HEK293 (cell line): ENCODE results near the gene ALB.

Experiments
- KLF9 ChIP-seq: fragments of 450-650 bp; formaldehyde crosslinking; IDR thresholded peaks from 2 replicates; pipeline ENCODE4 v1.5.1; 2016; ENCODE audit warnings: missing biosample characterization, missing genetic modification characterization, low read depth
- YY1 ChIP-seq: fragments of 450-650 bp; formaldehyde crosslinking; IDR thresholded peaks from 2 replicates; pipeline ENCODE4 v1.5.1; 2018; ENCODE audit warnings: missing biosample characterization, missing genetic modification characterization
- ZNF112 ChIP-seq: fragments of 450-650 bp; formaldehyde crosslinking; IDR thresholded peaks from 2 replicates; pipeline ENCODE4 v1.5.0; 2017; ENCODE audit warnings: missing biosample characterization, missing genetic modification characterization
- ZNF138 ChIP-seq: fragments of 450-650 bp; formaldehyde crosslinking; IDR thresholded peaks from 2 replicates; pipeline ENCODE4 v1.5.1; 2016; ENCODE audit warnings: missing biosample characterization, missing genetic modification characterization, borderline replicate concordance
- ZNF416 ChIP-seq: fragments of 450-650 bp; formaldehyde crosslinking; IDR thresholded peaks from 2 replicates; pipeline ENCODE4 v1.5.1; 2016; ENCODE audit warnings: missing biosample characterization, missing genetic modification characterization
- ZNF660 ChIP-seq: fragments of 450-650 bp; IDR thresholded peaks from 2 replicates; pipeline ENCODE4 v1.5.1; 2018; ENCODE audit warnings: missing biosample characterization, mild to moderate bottlenecking, missing genetic modification characterization
- ZNF843 ChIP-seq: fragments of 450-650 bp; formaldehyde crosslinking; IDR thresholded peaks from 2 replicates; pipeline ENCODE4 v1.5.1; 2016; ENCODE audit warnings: missing biosample characterization, missing genetic modification characterization
- TF ChIP-seq, protein P1 (sequence below): fragments of 450-650 bp; formaldehyde crosslinking; IDR thresholded peaks from 2 replicates; pipeline ENCODE4 v1.5.1; 2016; ENCODE audit warnings: missing biosample characterization, missing genetic modification characterization
- TF ChIP-seq, protein P2 (sequence below): fragments of 450-650 bp; formaldehyde crosslinking; conservative IDR thresholded peaks from 2 replicates; pipeline ENCODE4 v1.5.1; 2016; ENCODE audit warnings: low read depth, missing biosample characterization, missing genetic modification characterization
- TF ChIP-seq, protein P3 (sequence below): fragments of 450-650 bp; formaldehyde crosslinking; IDR thresholded peaks from 2 replicates; pipeline ENCODE4 v1.5.1; 2016; ENCODE audit warnings: missing biosample characterization, missing genetic modification characterization, low read depth

DNA sequence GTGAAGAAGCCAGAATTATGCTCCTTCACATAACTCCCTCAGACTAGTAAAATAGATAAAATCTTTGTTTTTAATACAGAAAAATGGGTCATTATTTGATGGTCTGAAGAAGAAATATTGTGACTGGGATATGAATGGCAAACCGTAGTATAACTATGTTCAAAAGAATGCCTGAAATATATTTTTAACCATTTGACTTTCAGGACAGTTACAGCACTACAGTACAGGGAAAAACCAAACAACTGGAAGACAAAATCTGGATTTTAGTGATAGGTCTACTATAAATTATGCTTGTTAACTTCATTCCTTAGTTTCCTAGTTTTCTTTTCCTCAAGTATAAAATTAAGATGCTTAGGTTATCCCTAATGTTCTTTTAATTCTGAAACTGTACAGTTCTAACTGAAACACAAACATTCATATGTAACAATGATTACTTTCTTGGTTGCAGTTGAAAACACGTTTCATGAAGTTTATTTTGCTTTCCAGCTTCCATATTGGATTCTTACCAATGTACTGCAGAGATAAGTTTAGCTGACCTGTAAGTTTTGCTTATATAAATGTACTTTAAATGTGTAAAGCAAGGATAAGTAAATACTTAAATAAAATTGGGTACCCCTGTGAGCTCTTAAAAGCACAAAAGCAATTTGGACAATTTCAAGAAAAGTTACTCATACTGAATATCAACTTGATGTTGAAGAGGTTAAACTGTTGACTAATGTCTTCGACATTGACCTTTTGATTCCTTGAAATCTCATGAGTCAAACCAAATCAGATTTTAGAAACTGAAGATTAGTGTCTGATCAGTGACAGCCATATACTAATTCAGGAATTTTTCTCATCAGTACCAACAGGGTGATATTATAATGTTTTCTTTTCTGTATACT lies 32.8 kb downstream of the ALB start:
- TF ChIP-seq ZNF843 (tag by site-specific recombination) (no peak), ZNF138 (tag by site-specific recombination) (no peak), ZNF112 (tag by site-specific recombination) (no peak), KLF9 (tag by site-specific recombination) (no peak), ZNF660 (no peak), ZNF416 (no peak), YY1 (no peak)
- TF ChIP-seq, protein P1, sequence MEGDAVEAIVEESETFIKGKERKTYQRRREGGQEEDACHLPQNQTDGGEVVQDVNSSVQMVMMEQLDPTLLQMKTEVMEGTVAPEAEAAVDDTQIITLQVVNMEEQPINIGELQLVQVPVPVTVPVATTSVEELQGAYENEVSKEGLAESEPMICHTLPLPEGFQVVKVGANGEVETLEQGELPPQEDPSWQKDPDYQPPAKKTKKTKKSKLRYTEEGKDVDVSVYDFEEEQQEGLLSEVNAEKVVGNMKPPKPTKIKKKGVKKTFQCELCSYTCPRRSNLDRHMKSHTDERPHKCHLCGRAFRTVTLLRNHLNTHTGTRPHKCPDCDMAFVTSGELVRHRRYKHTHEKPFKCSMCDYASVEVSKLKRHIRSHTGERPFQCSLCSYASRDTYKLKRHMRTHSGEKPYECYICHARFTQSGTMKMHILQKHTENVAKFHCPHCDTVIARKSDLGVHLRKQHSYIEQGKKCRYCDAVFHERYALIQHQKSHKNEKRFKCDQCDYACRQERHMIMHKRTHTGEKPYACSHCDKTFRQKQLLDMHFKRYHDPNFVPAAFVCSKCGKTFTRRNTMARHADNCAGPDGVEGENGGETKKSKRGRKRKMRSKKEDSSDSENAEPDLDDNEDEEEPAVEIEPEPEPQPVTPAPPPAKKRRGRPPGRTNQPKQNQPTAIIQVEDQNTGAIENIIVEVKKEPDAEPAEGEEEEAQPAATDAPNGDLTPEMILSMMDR, result no peak
- TF ChIP-seq, protein P2, sequence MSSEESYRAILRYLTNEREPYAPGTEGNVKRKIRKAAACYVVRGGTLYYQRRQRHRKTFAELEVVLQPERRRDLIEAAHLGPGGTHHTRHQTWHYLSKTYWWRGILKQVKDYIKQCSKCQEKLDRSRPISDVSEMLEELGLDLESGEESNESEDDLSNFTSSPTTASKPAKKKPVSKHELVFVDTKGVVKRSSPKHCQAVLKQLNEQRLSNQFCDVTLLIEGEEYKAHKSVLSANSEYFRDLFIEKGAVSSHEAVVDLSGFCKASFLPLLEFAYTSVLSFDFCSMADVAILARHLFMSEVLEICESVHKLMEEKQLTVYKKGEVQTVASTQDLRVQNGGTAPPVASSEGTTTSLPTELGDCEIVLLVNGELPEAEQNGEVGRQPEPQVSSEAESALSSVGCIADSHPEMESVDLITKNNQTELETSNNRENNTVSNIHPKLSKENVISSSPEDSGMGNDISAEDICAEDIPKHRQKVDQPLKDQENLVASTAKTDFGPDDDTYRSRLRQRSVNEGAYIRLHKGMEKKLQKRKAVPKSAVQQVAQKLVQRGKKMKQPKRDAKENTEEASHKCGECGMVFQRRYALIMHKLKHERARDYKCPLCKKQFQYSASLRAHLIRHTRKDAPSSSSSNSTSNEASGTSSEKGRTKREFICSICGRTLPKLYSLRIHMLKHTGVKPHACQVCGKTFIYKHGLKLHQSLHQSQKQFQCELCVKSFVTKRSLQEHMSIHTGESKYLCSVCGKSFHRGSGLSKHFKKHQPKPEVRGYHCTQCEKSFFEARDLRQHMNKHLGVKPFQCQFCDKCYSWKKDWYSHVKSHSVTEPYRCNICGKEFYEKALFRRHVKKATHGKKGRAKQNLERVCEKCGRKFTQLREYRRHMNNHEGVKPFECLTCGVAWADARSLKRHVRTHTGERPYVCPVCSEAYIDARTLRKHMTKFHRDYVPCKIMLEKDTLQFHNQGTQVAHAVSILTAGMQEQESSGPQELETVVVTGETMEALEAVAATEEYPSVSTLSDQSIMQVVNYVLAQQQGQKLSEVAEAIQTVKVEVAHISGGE, result no peak
- TF ChIP-seq, protein P3, sequence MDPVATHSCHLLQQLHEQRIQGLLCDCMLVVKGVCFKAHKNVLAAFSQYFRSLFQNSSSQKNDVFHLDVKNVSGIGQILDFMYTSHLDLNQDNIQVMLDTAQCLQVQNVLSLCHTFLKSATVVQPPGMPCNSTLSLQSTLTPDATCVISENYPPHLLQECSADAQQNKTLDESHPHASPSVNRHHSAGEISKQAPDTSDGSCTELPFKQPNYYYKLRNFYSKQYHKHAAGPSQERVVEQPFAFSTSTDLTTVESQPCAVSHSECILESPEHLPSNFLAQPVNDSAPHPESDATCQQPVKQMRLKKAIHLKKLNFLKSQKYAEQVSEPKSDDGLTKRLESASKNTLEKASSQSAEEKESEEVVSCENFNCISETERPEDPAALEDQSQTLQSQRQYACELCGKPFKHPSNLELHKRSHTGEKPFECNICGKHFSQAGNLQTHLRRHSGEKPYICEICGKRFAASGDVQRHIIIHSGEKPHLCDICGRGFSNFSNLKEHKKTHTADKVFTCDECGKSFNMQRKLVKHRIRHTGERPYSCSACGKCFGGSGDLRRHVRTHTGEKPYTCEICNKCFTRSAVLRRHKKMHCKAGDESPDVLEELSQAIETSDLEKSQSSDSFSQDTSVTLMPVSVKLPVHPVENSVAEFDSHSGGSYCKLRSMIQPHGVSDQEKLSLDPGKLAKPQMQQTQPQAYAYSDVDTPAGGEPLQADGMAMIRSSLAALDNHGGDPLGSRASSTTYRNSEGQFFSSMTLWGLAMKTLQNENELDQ (tag by site-specific recombination), result no peak
